HG03442 (cell line): ENCODE measurements around the gene HTD2.

Experiments used
- ATAC-seq: cut with Tn5 transposase; IDR thresholded peaks from one replicate; pipeline ENCODE4 v1.9.1; 2021; ENCODE audit warnings: mild to moderate bottlenecking, moderate library complexity; ENCODE audit not compliant: unreplicated experiment

The HTD2 gene

GRCh38 chr3:58291671-58292338 lies 14.5 kb upstream of the HTD2 start:
- ATAC-seq, result no peak

- ATAC-seq, result no peak
Measured at GRCh38 chr3:58292866-58293265, 13.5 kb upstream of the HTD2 start.

- ATAC-seq, result no peak
Measured at GRCh38 chr3:58293516-58293915, 12.8 kb upstream of the HTD2 start.

DNA sequence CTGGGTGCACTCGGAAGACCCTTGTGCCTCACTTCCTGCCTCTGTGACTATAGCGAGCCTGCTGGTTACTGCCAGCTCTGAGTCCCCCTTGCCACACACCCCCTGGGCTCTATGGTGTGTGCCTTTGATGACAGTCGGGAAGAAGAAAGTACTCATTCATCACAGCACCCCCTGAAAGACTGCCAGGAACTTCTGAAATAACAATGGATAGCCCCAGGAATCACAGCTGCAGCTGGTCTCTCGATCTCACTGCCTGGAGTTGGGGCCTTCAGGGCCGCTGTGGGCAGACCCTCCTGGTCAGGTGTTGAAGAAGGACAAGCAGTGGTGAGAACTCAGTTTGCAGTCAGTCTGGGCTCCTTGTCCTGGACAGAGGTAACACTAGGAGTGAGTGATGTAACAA lies 10.1 kb upstream of the HTD2 start:
- ATAC-seq, result no peak

DNA sequence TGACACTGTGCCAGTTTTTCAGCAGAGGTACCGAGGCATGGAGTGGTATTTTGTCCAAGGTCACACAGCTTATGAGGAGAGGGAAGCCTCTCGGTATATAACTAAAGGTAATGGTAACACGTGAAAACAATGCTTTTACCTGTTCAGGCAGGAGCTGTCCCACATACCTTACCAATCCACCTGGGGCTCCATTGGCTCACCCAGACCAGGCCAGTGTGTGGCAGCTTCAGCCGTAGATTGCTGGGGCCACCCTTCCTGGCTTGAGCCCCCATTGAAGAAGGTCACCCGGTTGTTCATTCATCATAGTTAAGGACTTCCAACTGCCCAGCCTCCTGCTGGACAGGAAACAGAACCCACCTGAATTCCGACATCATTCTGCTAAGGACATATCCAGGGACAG lies 9.5 kb upstream of the HTD2 start:
- ATAC-seq, result no peak

GRCh38 chr3:58298190-58298589 lies 8.1 kb upstream of the HTD2 start:
- no peak for ATAC-seq

- ATAC-seq, result no peak
Measured at GRCh38 chr3:58299075-58299474, 7.2 kb upstream of the HTD2 start.

DNA sequence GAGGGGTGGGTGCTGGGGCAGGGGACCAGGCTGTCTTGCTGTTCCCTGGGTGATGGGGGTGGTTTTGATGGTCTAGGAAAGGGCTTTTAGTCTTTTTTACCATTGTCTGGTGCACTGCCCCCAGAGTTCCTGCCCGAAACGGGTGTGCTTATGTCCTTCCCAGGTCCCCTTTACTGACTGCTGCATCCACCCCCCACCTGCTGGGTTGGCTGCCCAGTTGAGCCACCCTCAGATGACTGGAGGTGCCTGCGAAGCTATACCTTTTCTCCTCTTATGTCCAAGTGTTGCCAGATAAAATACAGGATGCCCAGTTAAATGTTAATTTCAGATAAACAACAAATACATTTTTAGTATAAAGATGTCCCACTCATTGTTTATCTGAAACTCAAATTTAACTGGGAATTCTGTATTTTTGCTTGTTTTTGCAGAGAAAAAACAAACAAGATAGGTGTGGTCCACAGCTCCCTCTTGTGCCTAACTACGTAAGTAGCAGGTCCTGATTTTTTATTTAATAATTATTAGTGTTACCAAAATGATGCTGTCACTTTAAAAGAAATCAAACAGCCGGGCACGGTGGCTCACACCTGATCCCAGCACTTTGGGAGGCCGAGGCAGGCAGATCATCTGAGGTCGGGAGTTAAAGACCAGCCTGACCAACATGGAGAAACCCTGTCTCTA lies 6.3 kb upstream of the HTD2 start:
- no peak for ATAC-seq

- no peak for ATAC-seq
Measured at GRCh38 chr3:58307639-58308215, 1.4 kb downstream of the HTD2 start.

GRCh38 chr3:58308728-58309127 lies 2.4 kb downstream of the HTD2 start:
- ATAC-seq, result no peak

- no peak for ATAC-seq
Measured at GRCh38 chr3:58317811-58318210, 11.5 kb downstream of the HTD2 start.

- no peak for ATAC-seq
Measured at GRCh38 chr3:58321791-58322190, 15.5 kb downstream of the HTD2 start.

- ATAC-seq, result no peak
Measured at GRCh38 chr3:58322793-58323192, 16.5 kb downstream of the HTD2 start.

- no peak for ATAC-seq
Measured at GRCh38 chr3:58323529-58324390, 17.4 kb downstream of the HTD2 start.

DNA sequence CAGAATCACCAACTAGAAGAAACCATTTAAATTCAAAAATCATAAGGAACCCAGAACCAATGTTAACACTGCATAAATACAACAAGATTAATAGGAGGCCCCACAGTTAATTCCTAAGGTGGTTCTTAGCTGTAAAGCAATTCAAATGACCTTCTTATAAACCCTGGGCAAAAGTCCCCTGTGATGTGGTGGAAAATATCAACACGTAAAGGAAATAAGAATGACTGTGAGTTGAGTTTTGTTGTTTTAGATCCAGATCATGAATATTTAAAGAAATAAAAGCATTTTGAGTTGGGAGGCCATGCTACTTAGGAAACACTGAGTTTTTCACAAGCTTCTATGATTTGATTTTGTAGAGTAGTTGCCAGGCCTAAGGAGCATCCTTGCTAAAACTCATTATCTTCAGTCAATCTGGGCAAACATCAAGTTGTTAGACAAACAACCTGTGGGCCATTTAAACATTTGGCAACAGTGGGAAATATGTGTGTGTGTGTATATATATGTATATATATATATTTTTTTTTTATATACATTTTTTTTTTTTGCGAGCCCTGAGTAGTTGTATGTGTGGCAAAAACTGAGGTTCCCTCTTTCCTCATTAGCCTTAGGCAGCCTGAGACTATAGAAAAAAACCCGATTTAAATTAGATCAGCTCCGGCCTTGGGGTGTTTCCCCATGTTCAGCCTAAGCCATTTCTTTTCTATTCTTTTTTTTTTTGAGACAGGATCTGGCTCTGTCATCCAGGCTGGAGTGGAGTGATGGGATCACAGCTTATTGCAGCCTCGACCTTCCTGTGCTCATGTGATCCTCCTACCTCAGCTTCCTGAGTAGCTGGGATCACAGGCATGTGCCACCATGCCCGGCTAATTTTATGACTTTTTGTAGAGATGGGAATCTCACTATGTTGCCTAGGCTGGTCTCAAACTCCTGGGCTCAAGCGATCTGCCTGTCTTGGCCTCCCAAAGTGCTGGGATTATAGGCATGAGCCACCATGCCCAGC lies 18.4 kb downstream of the HTD2 start:
- ATAC-seq, result no peak

GRCh38 chr3:58325525-58325992 lies 19.2 kb downstream of the HTD2 start:
- ATAC-seq, result no peak

DNA sequence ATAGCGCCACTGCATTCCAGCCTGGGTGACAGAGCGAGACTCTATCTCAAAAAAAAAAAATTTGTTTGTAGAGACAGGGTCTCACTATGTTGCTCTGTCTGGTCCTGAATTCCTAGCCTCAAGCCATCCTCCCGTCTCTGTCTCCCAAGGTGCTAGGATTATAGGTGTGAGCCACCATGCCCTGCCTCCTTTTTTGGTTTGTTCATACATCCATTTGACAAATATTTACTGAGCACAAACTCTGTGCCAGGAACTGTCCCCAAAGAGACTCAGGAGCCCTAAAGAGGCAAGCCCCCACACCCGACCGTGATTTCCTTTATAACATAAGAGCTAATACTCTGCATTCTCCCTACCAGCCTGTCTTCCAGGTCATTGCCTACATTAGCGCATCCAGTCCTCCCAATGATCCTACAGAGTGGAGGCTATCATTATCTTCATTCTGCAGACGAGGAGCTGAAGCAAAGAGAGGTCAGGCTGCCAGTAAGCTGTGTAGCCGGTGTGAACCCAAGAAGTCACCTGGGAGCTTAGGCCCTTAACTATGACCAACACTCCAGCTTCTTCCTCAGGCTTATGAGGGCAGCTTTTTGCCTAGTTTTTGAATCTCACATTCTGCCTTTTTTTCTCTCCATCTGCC lies 20.1 kb downstream of the HTD2 start:
- no peak for ATAC-seq

DNA sequence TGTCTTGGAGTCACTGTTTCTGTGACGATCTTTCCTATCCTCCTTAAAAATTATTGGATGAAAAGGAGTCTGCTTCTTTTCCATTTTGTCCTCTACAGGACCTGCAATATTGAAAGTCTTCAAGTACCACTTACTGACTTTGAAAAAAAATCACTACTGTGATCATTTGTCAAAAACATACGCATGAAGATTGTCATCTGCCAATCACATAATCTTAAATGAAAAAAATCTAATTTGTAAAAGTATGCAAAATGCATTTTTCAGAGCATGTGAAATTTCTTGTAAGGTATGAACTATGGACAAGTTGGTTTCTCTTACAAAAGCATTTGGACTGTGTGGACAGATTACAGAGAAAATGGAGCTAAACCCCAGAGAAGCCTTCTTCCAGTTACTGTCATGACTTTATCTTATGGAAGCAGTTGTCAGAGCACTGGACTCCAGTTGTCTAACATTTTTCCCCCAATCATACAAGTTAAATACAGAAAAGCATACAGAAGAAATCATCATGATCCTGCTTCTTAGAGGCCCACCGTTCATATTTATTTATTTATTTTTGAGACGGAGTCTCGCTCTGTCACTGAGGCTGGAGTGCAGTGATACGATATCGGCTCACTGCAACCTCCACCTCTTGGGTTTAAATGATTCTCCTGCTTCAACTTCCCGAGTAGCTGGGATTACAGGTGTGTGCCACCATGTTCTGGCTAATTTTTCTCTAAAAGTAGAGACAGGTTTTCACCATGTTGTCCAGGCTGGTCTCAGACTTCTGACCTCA lies 23.0 kb downstream of the HTD2 start:
- no peak for ATAC-seq

GRCh38 chr3:58329922-58330413 lies 23.6 kb downstream of the HTD2 start:
- no peak for ATAC-seq
